ENCODE measurements around the gene DEK.

DNA sequence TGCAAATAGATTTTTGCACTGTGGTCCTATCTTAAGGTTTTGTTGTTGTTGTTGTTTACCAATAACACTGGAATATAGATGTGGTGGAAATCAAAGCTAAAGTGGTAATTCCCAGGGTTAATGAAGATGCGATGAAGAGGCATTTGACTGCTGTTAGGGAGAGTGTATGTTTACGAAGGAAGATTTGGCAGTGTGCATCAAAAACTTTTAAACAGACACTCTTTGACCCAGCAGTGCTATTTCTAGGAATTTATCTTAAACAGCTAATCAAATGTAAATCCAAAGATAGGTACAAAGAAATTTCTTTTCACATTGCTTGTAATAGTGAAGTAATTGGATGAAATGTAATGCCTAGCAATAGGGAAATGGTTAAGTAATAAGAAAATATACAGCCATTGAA lies 75.1 kb downstream of the DEK start:
- no peak for TF ChIP-seq POLR2A (IDR thresholded peaks at IDR 0.05)
- TF ChIP-seq CTCF (IDR thresholded peaks at IDR 0.05), result no peak
